Measurements from ENCODE around the gene SH3PXD2A. TPM values are rescaled to one million over a fixed set of nuclear protein-coding genes. Genes with fewer than 3 reads are reported as not detected.

The SH3PXD2A gene
- total and polyA plus RNA-seq, 10 of the 15 experiments (the other 5 are each of a cell fraction or from before 2014, with no cell fraction given), result 0.63 to 14.0 (median 4.4) TPM

GRCh38 chr10:103566536-103566935, 288.8 kb downstream of the SH3PXD2A start (continued):
- TF ChIP-seq SKIL (IDR thresholded peaks at IDR 0.05; ENCODE audit: low read depth, poor library complexity, severe bottlenecking) (no peak), MEF2A (IDR thresholded peaks at IDR 0.05; ENCODE audit: insufficient read depth, low read depth, low read length) (no peak), SIX5 (IDR thresholded peaks at IDR 0.05; ENCODE audit: low read depth, low read length, severe bottlenecking) (no peak), RUNX3 (IDR thresholded peaks at IDR 0.05; ENCODE audit: low read length) (no peak), POLR2AphosphoS5 (IDR thresholded peaks at IDR 0.05; ENCODE audit: low read length) (no peak)

GRCh38 chr10:103564776-103565520, 290.4 kb downstream of the SH3PXD2A start:
- POLR2A ChIA-PET, result no interaction called here
- Histone ChIP-seq H3K27ac (ENCODE audit: control insufficient read depth, insufficient read depth) (no peak overlapping the region), H3K4me1 (ENCODE audit: control insufficient read depth, insufficient read depth, low read length) (no peaks in the 10 kb centered on the region), H3K79me2 (ENCODE audit: control insufficient read depth, insufficient read depth, low read length) (no peaks in the 10 kb centered on the region), H3K36me3 (ENCODE audit: control insufficient read depth in 2 of 2, insufficient read depth in 2 of 2, low read length in 1 of 2) (no peaks in the 10 kb centered on the region), H3K9ac (ENCODE audit: control insufficient read depth, insufficient read depth, low read length) (no peak overlapping the region), H2AFZ (ENCODE audit: control insufficient read depth, low read depth, low read length) (no peak overlapping the region), H3K4me3 (no peak overlapping the region), H3K4me2 (ENCODE audit: control insufficient read depth, insufficient read depth) (no peak overlapping the region), H3K27me3 (replicated peaks in 1 of 2; ENCODE audit: control insufficient read depth in 2 of 2, insufficient read depth in 2 of 2, low read length in 1 of 2) (no peaks in the 10 kb centered on the region), H3K9me3 (replicated peaks; ENCODE audit: control insufficient read depth, insufficient read depth, low read length) (no peaks in the 10 kb centered on the region), H4K20me1 (ENCODE audit: control insufficient read depth, insufficient read depth) (no peaks in the 10 kb centered on the region)
- DNase-seq (ENCODE audit: low read depth, low spot score) (no peak), ATAC-seq (peak; percentile 81), FAIRE-seq (no peak)
- in situ Hi-C loops (cut with MboI), result no loop called here
- SMC1A ChIA-PET (ENCODE audit: uncharacterized antibody, unreplicated experiment), result no interaction called here
- no TSS peak for BruUV-seq (replicated peaks)
- CTCF ChIA-PET, result interaction anchor here (0.6 to 2.8 kb wide), 16 partner anchors 8 to 777 kb away, joined by 3 to 14 read pairs (median 4); partner anchors contain the start of gene NEURL1
- RAD21 ChIA-PET (ENCODE audit: unreplicated experiment), result interaction anchor here (1.0 to 1.9 kb wide), 2 partner anchors 79 to 82 kb away, joined by 3 to 5 read pairs; no protein-coding TSS in a partner anchor
- 35% methylated on average over 12 of the region's 12 CpGs for WGBS (ENCODE audit: insufficient coverage, insufficient replicate concordance, low lambda C conversion rate, missing lambda C conversion rate)
- intact Hi-C loops (cut with micrococcal nuclease; ENCODE audit: unreplicated experiment), result no loop called here
- TF ChIP-seq POLR2A (IDR thresholded peaks at IDR 0.05; ENCODE audit: low read depth, low read length) (no peak), ZBTB33 (IDR thresholded peaks at IDR 0.05) (peak; percentile 87), POLR2AphosphoS2 (IDR thresholded peaks at IDR 0.05; ENCODE audit: low read depth, low read length) (no peak), ZZZ3 (IDR thresholded peaks at IDR 0.05; ENCODE audit: control insufficient read depth, insufficient read length, low read depth) (no peak), MTA3 (IDR thresholded peaks at IDR 0.05; ENCODE audit: borderline replicate concordance, low read length) (no peak), TARDBP (IDR thresholded peaks at IDR 0.05; ENCODE audit: borderline replicate concordance) (no peak), CTCF (IDR thresholded peaks at IDR 0.05 in 2 of 3, conservative IDR thresholded peaks at IDR 0.05 in 1 of 3; ENCODE audit: control insufficient read depth in 2 of 3, extremely low read depth in 1 of 3, insufficient read depth in 1 of 3, low read depth in 3 of 3, low read length in 3 of 3) (peak; percentile 44 to 78 (median 75)), FOXM1 (IDR thresholded peaks at IDR 0.05; ENCODE audit: low read depth, low read length) (no peak), MLLT1 (IDR thresholded peaks at IDR 0.05) (no peak), SMAD1 (IDR thresholded peaks at IDR 0.05; ENCODE audit: low read depth, partially characterized antibody) (no peak)

Data from GM12878 (cell line).